Retina (tissue), 1 donor: ENCODE data around the gene RPL18.
A peak's percentile ranks its signal among the peaks of the same experiment; 100 is the strongest.
"Not testable (repeated sequence)": the region's sequence is repeated elsewhere in the genome, so short reads cannot be mapped to it uniquely, and the experiment has no call there.

ENCODE experiments used
- DNase-seq: peaks from one replicate; pipeline ENCODE4 v3.0.0-alpha.2; 2016

Gene RPL18

GRCh38 chr19:48618916-48619691 lies at the start of gene RPL18, which contains the start of gene SPHK2:
RPL18 (minus strand) TSS chr19:48619178; CDS start chr19:48619143, 35 bp downstream.
SPHK2 (plus strand) TSS chr19:48619506; CDS start chr19:48620515, 1,009 bp downstream.
- DNase-seq, result peak; percentile 98

- no peak for DNase-seq
Measured at GRCh38 chr19:48668761-48669160, 49.8 kb upstream of the RPL18 start.

- DNase-seq, result no peak
Measured at GRCh38 chr19:48668332-48668731, 49.4 kb upstream of the RPL18 start.

- no peak for DNase-seq
Measured at GRCh38 chr19:48665786-48666185, 46.8 kb upstream of the RPL18 start.

GRCh38 chr19:48664476-48664875 lies 45.5 kb upstream of the RPL18 start:
- no peak for DNase-seq

GRCh38 chr19:48663667-48664066 lies 44.7 kb upstream of the RPL18 start:
- no peak for DNase-seq

GRCh38 chr19:48661711-48662090 lies 42.7 kb upstream of the RPL18 start:
- no peak for DNase-seq

- DNase-seq, result peak; percentile 61
Measured at GRCh38 chr19:48660852-48661710, 42.1 kb upstream of the RPL18 start.

GRCh38 chr19:48659768-48660167 lies 40.8 kb upstream of the RPL18 start:
- DNase-seq, result no peak

GRCh38 chr19:48658483-48658882 lies 39.5 kb upstream of the RPL18 start:
- no peak for DNase-seq

- DNase-seq, result not testable (repeated sequence)
Measured at GRCh38 chr19:48657828-48658227, 38.9 kb upstream of the RPL18 start.

GRCh38 chr19:48656840-48657474 lies 38.0 kb upstream of the RPL18 start:
- DNase-seq, result peak; percentile 20

- DNase-seq, result no peak
Measured at GRCh38 chr19:48654299-48655059, 35.5 kb upstream of the RPL18 start.

GRCh38 chr19:48651683-48652048 lies 32.7 kb upstream of the RPL18 start:
- DNase-seq, result no peak

GRCh38 chr19:48650974-48651682 lies 32.1 kb upstream of the RPL18 start:
- no peak for DNase-seq

GRCh38 chr19:48648134-48648533 lies 29.2 kb upstream of the RPL18 start:
- DNase-seq, result no peak

- DNase-seq, result no peak
Measured at GRCh38 chr19:48646722-48647216, 27.8 kb upstream of the RPL18 start.

GRCh38 chr19:48646001-48646721 lies 27.2 kb upstream of the RPL18 start, which contains the start of gene CA11:
CA11 (minus strand) TSS chr19:48646187; CDS start chr19:48645632, 555 bp downstream.
- DNase-seq, result peak; percentile 90

- peak; percentile 73 for DNase-seq
Measured at GRCh38 chr19:48645620-48646000, 26.6 kb upstream of the RPL18 start.

GRCh38 chr19:48644839-48645619 lies 26.1 kb upstream of the RPL18 start:
- DNase-seq, result peak; percentile 86
